DMS53 (cell line): ENCODE results near the gene IGFN1.

Experiments
- DNase-seq: peaks from one replicate; lab custom pipeline; 2025; lab: John Stamatoyannopoulos, UW

IGFN1 gene

DNA sequence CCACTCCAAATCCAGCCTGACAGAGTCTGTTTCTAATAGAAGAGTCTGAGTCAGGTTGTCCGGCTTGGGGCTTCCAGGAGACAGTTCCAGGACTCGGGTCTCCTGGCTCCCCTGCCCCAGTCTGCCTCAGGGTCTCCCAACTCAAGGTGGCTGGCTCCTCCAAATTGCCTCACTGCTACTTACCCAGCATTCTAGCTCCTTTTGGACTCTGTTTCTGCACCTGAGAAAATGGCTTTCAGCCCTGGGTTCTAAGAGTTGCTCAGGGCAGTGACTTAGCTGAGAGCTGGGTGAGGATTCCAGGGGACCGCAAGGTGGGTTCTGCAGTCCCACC lies 5.5 kb upstream of the IGFN1 start:
- DNase-seq = no peak

DNA sequence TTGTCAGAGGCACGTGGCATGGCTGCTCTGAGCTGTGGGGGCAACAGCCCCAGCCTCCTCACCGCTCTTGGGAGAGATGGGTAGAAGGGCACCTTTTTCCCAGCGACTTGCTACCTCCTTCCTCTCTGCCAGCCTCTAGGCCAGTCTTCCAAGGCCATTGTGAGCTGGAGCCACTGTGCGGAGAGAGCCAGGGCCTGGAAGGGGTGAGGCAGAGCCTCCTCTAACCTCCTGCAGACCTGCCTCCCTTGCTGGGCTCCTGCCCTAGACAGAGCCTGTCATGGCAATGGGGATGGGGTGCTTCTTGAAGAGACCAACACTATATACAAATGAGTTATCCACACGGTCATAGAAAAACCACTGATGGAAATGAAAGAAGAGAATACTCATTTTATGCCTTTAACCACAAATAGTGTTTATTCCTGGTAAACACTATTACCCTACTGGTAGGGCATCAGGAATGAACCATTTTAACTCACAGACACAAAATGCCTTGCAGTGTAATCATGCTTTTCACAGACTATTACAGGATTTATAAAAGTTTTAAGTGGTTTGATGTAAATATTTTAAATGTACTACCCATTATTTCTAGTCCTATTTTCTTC lies 5.0 kb upstream of the IGFN1 start:
- no peak for DNase-seq

DNA sequence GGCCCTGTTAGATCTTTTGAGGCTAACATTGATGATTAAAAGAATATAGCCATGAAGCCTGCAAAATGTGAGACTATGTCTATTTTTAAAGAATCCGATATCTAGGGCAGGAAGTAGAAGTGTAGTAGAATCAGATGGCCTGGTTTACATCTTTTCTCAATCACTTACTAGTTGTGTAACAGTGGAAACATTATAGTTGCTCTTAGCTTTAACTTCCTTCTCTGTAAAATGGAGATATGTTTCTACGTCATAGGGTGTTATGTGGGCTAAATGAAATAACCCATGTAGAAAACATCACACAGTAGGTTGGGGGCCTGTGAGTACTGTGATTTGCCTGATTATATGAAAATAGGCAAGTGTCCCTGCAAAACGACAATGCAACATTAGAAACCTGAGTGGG lies 4.4 kb upstream of the IGFN1 start:
- no peak for DNase-seq

DNA sequence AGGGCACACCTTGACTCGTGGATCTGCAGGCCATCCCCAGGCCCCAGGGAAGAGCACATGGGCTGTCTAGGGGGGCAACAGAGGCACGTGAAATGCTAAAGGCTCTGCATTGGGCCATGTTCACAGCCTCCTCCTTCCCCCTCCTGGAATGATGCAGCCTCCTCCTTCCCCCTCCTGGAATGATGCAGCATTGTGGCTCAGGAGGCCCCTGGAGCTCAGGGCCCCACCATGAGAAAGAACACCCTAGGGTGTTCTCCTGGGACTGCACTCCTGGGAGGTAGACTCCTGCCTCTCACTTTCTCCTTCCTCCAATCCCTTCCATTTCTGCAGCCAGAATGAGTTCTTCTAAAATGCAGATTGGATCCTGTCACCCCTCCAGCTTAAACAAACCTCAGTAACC lies 1.5 kb upstream of the IGFN1 start:
- DNase-seq = no peak

DNA sequence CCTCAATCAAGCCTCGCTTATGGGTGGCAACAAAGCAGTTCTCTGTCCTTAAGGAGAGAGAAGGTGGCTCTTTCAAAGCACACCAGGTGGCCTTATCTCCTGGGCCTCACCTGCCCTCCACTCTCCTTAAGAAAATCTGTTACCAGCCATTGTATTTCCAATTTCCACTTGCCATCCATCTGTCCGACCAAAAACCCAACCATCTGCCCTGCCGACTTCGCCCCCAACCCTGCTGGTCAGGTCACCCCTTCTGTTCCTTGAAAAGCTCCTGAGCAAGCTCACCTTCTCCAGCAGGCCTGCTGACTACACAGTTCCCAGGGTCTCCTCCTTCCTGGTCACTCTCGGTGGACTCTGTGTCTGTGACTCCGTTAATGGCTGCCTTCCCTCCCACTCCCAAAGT lies 619 bp upstream of the IGFN1 start:
- no peak for DNase-seq

DNA sequence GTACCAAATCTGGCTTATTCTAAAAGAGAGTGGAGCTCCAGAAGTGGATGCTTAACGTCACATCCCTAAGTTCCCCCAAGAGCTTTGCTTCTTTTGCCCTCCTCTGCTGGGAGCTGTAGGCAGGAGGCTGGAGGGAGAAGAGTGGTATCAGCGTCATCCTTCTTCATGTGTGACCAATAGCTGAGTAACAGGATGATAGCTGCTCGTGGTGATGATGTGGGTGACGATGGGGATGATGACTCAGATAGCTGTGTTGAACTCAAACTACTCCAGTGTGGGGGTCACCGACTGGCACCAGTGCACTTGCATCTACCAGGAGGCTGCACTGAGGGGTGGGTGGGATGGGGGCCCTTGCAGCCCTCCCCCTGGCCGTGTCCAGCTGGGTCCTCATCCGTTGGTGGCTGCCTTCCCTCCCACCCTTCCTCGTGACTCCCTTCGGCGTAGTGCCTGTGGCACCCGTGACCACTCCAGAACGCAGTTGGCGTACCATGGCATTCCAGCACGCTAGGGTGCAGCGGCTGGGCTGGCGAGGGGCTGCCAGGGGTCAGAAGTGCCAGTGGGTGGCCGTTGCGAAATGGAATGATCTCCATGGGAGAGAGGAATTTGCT lies 1.1 kb downstream of the IGFN1 start:
- peak; percentile 40 for DNase-seq

DNA sequence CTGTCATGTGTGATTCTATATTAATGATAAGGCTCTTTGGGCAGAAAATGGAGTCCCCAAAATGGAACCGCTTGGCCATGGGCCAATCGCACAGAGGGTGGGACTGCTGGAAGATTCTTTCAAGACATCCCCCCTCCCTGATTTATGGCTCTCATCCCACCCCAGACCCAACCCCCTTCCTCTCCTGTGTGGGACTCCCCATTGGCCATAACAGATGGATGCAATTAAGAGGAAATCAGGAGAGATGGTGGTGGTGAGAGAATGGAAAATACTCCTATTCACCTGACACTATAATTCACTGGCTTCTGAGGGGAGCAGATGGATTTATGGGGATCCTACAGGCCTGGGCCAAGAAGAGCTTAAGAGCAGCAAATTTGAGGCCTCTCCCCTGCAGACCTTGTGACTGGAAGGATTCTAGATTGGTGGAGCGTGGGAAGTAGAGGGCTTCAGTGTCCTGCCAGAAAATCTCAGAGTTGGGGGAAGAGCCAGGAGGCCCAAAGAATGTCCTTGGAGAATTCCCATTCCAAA lies 1.7 kb downstream of the IGFN1 start:
- no peak for DNase-seq

DNA sequence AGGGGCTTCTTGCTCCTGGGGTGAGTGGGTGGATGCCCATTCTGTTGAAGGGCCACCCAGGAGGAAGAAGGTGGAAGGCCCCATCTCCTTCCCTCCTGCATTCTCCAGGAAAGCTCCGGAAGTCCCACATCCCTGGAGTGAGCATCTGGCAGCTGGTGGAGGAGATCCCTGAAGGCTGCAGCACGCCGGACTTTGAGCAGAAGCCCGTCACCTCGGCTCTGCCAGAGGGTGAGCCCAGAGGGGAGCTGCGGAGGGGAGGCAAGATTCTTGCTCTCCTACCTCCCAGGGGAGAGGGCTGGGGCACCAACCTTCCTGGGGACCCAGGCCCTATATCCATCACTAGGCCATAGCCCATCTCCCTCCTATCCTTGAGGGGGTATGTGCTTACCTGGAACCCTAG lies 3.4 kb downstream of the IGFN1 start:
- no peak for DNase-seq

DNA sequence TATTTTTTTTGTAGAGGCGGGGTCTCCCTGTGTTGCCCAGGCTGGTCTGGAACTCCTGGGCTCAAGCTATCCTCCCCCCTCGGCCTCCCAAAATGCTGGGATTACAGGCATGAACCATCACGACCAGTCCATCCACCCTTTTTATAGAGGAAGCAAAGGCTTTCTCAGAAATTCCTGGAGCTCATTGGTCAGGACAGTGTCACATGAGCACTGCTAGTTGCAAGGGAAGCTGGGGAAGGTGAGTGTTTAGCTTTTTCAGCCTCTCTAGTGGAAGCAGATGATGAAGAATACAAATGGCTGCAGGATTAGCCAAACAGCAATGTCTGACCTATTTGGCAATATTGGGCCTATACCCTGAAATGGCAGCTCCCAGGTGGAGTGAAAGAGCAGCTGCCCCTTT lies 8.0 kb downstream of the IGFN1 start:
- DNase-seq = no peak

DNA sequence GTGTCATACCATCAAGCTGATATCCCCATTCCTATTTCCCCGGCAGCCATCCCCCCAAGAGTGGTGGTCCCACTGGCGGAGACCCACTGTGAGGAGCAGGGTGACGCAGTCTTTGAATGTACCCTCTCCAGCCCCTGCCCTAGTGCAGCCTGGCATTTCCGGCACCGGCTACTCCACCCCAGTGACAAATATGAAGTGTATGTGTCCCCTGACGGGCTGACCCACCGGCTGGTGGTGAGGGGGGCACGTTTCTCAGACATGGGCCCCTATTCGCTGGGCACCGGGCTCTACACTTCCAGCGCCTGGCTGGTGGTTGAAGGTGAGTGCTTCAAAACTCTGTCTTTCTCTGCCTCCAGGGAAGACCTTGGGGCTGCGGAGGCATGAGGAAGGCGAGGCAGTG lies 14.4 kb downstream of the IGFN1 start:
- no peak for DNase-seq

DNA sequence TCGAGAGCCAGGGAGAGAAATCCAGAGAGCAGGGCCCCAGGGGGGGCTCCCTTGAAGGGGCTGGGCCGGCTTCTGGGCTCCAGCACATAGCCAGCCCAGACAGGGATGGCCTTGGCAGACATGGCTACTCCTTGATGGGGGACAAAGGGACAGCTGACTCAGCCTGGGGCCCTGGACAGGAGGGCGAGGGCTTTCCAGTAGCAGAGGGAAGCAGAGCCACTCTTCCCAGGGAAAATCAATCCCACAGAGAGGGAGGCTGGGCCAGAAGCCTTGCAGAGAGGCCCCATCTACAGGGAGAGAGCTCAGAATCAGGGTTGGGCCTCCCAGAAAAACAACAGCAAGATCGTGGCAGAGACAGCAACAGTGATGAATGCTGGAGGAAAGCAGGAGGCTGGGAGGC lies 15.6 kb downstream of the IGFN1 start:
- no peak for DNase-seq

DNA sequence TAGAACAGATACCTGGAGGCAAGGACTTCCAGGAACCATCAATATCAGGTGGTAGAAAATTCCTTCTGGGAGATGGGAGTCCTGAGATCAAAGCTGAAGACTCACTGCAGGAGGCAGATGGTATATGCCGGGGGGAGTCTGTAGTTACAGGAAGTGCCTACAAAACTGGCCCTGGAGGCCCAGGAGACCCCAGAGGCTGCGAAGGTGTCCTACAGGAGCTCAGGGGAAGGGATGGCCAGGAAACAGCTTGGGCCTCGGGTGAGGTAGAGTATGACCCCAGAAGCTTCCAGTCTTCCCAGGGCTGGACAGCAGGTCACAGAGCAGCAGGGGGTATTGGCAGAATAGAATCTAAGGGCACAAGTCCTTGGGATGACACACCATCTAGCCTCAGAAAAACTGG lies 16.4 kb downstream of the IGFN1 start:
- DNase-seq = no peak

DNA sequence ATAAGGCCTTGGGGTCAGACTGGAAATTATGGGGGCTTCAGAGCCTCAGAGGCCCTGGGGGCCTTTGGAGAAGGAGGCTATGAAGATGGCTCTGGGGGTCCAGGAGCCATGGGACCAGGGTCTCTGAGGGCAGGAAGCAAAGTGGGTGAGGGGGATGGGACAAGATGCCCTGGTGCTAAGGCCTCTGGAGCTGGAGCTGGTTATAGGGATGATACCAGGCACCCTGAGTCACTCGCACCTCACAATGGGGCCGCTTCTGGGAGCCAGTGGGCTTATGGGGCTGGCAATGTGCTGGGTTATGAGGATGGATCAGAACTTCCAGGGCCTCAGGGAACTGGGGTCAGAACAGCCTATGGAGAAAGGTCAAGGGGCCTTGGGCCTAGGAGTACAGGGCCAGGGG lies 17.6 kb downstream of the IGFN1 start:
- no peak for DNase-seq

DNA sequence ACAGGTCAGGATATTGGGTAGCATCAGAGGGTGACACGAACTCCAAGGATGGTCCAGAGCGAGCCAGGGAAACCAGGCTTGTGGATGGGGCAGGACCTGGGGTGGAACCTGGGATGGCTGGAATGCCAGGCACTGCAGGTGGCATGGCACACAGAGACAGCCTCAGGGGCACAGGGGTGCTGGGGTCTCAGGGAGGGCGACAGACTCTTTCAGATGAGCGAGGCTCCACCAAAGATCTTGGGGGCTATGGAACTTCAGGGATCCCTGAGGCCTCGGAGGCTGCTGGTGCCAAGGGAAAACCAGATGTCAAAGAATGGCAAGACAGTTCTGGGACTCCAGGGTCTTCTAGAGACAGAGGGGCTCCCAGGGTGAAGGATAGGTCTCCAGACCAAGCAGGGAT lies 21.4 kb downstream of the IGFN1 start:
- DNase-seq = no peak

DNA sequence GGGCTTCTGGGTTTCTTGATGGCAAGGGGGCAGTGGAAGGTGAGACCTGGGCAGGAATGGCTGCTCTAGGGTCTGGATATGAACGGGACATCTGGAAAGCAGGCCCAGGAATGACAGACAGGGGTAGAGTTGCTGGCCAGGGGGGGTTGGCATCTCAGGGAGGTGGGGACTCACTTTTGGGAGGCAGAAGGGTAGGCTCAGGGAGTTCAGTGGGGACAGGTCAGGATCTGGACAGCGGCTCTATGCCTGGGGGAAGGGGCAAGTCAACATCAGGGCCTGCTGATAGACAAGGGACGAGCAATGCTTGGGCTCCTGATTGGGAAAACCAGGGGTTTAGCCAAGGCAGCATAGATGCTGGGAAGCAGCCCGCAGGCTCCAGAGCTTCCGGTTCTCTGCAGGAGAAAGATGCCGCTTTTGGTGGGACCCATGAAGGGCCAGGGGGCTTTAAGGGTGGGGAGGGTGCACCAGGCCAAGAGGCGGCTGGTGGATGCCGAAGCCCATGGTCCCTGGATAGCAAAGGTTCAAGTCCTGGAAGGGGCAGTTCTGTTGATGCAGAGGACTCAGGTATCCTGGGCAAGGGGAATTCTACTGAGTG lies 21.9 kb downstream of the IGFN1 start:
- no peak for DNase-seq

DNA sequence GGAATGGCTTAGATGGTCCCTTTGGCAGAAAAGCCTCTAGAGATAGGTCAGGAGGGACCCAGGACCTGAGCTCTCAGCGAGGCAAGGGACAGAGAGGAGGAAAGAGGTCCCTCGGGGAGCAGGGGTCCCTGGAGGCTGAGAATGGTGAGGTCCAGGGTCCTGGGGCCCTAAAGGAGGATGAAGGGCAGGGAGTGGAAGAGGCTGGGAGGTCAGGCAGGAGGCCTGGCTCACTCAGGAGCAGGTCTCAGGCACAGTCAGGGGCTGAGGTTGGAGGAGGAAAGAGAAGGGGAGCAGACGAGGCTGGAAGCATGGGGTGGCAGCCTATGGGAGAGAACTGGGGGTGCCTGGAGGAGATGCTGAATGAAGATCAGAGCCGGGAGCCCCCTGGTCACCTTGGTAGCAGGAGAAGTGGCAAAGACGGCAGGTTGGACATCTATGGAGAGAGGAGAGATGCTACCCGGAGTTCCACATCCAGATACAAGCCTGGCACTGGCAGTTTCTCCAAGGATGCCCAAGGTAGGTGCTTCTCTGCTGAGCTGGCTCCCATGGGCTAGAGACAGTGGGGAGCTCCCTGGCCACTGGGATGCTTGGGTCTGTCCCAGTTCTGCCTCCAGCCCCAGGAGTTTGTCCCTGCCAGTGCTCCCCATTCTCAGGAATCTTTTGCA lies 22.6 kb downstream of the IGFN1 start:
- DNase-seq = no peak

DNA sequence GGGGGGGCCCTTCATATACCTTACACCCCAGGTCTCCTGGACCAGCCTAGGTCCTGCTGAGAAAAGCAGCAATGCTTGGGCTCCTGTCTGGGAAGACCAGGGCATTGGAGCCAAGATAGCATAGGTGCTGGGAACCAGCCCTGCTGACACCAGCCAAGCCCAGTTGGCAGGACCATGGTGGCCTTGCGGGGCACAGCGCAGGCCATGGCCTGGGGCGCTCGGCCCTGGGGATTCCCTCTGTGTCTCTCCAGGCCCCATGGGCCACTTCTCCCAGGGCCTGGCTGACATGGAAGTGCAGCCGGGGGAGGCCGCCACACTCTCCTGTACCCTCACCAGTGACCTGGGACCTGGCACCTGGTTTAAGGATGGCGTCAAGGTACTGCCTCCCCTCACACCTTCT lies 23.3 kb downstream of the IGFN1 start:
- DNase-seq = no peak

DNA sequence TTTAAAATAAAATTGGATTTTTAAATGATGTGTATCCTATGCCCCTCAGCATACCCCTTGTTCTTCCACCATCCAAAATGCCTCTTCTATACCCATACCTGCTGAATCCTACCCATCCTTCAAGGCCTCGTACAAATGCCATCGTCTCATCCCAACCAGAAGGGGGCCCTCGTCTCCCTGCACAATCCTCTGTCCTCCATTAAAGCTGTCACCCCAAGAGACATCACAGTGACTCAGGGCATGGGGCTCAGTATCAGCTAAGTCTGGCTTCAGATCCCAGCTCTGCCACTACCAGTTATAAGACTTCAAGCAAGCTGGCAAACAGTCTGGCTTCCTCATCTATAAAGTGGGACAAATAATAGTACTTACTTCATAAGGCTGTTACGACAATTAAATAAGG lies 23.8 kb downstream of the IGFN1 start:
- DNase-seq = peak; percentile 17

DNA sequence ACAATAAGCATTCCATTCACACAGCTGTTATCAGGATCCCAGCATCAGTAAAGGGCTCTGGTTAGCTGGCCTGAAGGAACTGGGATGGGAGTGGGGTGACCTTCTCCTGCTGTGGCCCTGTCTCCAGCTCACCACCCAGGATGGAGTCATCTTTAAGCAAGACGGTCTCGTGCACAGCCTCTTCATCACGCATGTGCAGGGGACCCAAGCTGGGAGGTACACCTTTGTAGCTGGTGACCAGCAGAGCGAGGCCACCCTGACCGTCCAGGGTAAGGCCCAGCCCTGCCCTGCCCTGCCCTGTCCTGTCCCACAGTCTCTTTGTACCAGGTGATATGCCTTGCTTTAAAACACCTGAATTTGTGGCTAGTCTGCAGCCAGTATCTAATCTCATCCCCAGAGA lies 24.3 kb downstream of the IGFN1 start:
- DNase-seq = no peak

DNA sequence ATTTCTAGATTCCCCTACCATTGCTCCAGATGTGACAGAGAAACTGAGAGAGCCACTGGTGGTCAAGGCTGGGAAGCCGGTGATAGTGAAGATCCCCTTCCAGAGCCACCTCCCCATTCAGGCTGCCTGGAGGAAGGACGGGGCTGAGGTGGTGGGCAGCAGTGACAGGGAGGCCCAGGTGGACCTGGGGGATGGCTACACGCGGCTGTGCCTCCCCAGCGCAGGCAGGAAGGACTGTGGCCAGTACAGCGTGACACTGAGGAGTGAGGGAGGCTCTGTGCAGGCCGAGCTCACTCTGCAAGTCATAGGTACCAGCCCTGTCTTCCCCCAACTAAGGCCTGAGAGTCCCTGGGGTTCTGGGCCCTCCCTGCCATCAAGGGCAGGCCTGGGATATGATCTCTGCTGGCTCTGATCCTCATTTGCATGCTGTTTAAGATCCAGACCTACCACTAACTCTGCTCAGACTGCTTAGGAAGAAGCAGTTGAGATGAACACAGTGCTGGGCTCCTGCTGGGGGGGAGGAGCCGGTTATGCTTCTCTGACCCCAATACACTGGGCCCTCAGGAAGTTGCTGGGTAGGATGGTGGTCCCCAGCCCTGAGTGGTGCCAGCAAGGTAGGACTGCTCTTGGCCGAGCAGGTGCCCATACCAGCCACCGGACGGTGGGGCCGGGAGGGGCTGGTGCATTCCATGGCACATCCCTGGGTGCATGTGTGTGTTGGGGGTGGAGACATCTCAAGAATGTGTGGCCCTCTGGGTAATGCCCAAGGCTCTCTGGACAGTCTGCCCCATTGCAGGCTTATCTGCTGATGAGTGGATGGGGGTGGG lies 25.1 kb downstream of the IGFN1 start:
- DNase-seq = no peak

DNA sequence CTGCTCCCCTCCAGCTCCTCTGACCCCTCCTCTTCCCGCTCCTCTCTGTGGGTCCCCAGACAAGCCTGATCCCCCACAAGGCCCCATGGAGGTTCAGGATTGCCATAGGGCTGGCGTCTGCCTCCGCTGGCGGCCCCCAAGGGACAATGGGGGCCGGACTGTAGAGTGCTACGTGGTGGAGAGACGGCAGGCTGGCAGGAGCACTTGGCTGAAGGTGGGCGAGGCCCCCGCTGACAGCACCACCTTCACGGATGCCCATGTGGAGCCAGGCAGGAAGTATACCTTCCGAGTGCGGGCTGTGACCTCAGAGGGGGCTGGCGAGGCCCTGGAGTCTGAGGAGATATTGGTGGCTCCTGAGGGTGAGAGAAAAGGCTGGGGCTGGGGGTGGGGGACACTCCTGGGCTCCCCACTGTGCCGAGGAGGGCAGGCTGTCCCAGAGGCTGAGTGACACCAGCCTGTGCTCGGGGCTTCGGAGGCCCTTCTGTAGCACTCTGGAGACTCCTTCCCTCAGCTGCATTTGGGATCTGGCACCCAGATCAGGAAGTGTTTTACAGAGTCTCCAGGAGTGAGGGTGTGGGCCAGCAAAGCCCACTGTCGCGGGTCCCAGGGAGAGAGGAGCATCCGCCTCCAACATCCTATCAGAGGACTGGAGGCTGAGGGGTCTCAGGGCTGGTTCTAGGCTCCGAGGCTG lies 25.9 kb downstream of the IGFN1 start:
- no peak for DNase-seq

DNA sequence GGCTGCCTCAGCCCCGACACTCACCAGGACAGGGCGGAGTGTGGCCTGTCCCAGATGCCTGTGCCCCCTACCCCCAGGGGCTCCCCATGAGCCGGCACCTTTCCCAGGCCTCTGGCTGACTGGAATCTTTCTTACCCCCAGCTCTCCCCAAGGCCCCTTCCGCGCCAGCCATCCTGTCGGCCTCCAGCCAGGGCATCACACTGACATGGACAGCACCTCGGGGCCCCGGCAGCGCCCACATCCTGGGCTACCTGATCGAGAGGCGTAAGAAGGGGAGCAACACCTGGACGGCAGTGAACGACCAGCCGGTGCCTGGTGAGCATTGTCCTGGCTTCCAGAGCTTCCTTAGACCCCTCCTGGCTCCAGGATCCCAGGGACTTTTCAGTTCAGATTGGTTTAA lies 26.5 kb downstream of the IGFN1 start:
- no peak for DNase-seq
